GM18951 (cell line): Measurements from ENCODE around the gene IDUA.

Experiments
- POLR2A ChIP-seq: IDR thresholded peaks from 4 replicates; pipeline ENCODE4 v1.6.1; 2011; ENCODE audit warnings: mild to moderate bottlenecking; ENCODE audit not compliant: insufficient read length, insufficient read depth; ENCODE audit errors: extremely low read depth
- in situ Hi-C: fragments of 300-500 bp; cut with MboI; formaldehyde crosslinking; loops from one replicate; pipeline ENCODE4 v1.12.0; 2022; ENCODE audit warnings: low sequenced_read_pairs, mixed read lengths, inconsistent platforms; ENCODE audit not compliant: unreplicated experiment

The IDUA gene

DNA sequence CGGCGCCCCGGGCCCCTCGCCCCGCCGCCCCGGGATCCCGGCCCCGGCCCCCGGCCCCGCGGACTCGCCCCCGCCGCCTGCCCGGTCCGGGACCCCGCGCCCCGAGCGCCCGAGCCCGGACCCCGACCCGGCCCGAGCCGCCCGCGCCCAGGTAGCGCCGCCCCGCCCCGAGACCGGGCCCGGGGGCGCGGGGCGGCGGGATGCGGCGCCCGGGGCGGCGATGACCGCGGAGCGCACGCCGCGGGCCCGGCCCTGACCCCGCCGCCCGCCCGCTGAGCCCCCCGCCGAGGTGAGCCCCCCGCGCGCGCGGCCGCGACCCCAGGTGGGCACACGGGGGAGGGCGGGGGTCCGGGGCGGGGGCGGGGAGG, 24.8 kb downstream of the IDUA start:
- in situ Hi-C loops: no loop called here
- TF ChIP-seq POLR2A: no peak

GRCh38 chr4:1012034-1012739, 25.3 kb downstream of the IDUA start:
- TF ChIP-seq POLR2A: no peak
- in situ Hi-C loops: no loop called here

GRCh38 chr4:1013225-1014073, 26.6 kb downstream of the IDUA start:
- TF ChIP-seq POLR2A: no peak
- in situ Hi-C loops: no loop called here

DNA sequence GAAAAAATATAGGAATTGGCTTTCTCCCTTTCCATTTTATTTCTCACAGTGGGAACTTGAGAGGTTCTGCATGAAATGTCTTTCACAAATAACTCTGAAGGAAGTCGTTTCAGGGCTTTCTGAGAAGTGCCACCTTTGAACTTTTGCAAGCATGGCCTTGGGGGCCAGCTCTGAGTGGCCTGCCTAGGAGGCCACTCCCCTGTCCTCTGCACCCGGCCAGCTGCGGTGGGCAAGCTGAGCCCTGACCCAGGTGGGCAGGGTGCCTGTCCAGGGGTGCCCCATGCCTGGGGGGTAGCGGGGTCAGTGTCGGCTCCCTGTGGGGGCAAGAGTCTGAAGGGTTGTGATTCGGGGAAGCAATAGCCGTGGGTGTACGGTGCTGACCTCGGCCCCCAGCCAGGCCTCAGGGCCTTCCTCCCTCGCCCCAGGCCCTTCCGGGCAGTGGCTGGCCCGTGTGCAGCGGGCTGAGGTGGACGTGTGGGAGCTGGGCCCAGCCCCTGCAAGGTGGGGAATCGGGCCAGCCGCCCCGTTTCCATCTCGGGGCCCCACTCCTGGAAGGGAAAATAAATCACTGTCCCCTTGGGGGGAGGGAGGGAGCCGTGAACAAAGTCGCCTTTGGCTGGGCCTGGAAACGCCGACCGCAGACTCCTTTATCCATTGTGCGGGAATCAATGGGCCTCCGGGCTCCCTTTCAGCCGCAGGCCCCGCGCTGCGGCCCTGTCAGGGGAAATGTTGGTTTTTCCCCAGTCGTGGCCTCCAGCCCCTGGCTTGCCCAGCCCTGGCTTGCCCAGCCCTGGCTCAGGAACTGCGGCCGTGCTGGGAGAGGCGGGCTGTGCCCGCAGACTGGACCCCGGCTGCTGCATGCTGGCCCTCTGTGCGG, 27.7 kb downstream of the IDUA start:
- TF ChIP-seq POLR2A: no peak
- in situ Hi-C loops: no loop called here

DNA sequence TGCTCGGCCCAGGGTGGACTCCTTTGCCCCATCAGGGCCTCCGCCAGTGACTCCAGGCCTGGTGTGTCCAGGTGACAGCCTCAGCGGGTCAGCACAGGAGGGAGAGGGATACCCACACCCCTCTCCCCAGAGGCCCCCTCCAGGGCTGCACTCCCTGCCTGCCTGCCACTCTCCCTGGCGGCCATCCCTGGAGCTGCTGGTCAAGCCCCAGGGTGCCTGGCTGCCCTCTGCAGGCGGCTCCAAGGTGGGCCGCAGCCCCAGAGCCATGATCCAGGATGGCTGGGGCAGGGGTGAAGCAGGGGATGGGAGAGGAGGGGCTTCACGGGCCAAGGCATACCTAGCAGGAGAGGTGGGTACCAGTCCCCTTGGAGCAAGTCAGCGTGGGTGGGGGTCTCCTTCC, 28.3 kb downstream of the IDUA start:
- in situ Hi-C loops: no loop called here
- no peak for TF ChIP-seq POLR2A

DNA sequence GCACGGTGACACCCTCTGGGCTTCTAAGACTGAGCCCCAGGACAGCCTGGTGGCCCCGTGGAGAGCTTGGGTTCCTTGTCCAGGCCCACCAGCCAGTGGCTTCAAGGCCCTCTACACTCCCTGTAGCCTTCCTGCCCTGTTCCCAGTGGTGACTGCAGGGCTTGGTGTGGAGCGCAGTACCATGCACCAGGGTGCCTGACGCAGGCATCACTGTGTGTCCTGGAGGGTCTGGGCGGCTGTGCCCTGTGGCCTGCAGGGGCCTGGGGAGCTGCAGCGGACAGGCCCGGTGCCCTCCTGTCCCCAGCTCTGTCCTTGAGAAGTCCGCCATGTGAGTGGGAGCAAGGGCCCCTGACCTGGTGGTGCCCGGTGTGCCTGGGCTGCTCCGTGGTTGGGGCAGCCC, 28.9 kb downstream of the IDUA start:
- in situ Hi-C loops: no loop called here
- TF ChIP-seq POLR2A: no peak

DNA sequence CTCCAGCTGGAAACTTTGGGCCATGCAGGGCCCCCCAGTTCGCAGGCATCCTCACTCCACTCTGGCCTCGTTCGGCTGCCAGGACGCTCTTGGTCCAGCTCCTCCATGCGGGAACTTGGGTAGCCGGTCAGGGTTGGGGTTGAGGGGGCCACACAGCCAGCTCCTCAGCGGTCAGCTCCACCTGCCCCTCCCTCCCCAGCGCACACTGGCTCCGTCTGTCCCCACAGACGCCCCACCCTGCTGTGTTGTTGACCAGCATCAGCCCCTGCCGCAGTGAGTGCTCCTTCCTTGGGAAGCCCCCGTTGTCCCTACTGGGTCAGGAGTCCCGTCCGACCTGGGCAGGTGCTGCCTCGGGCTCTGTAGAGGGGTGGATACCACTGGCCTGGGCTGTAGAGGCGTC, 30.4 kb downstream of the IDUA start:
- in situ Hi-C loops: no loop called here
- TF ChIP-seq POLR2A: no peak

GRCh38 chr4:1017706-1018105, 30.9 kb downstream of the IDUA start:
- in situ Hi-C loops: no loop called here
- no peak for TF ChIP-seq POLR2A

DNA sequence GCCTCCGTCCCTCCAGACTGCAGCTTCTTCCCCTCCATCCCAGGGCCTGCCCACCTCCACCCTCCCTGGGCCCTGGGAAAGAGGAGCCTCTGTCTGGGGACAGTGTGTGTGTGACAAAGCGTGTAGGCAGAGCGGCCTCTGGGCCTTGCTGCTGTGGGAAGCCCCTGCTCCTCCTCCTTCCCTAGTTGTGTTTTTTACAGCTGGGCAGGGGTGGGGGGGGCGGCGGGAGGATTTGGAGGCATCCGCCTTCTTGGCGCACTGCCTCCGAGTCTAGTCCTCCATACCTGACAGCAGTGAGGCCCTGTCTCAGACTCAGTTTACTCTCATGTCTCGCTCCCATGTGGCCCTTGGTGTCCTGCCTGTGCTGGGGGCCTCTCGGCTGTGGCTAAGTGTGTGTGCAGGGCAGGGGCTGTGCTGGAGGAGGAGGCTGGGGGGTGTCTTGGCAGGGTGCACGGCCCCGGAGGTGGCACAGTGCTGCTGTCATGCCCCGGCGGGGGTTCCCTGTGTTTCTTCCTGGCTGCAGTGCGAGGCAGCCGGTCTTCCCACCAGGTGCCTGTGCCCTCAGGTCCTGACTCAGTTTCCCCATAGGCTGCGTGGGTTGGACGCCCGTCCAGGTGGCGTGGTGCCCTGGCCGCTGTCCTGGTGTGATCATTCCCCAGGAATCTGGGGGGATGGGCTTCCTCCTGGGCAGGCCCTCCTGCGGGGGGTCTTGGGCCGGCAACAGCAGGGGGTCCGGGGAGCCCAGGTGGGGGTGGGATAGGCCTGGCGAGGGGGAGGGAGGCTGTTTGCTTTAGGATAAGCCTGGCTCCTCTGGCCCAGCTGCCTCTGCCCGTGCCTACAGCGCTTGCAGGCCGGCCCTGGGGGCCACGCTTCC, 31.5 kb downstream of the IDUA start:
- TF ChIP-seq POLR2A: no peak
- in situ Hi-C loops: no loop called here

DNA sequence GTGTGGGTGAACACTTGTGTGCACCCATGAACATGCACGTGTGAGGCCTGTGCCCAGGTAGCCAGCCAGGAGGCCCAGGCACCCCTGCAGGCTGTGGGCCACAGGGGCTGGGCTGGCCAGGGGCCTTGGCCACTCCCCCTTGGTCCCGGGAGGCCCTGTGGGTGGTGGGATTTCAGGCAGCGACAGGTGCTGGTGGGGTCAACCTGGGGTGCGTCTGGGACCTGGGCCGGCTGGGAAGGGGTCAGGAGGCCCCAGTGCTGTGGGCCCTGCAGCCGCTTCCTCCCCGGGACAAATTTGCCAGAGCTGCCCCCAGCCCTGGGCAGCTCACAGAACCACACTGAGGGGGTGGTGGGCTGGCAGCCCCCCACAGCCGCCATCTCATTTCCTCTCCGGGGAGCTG, 32.5 kb downstream of the IDUA start:
- no peak for TF ChIP-seq POLR2A
- in situ Hi-C loops: no loop called here

DNA sequence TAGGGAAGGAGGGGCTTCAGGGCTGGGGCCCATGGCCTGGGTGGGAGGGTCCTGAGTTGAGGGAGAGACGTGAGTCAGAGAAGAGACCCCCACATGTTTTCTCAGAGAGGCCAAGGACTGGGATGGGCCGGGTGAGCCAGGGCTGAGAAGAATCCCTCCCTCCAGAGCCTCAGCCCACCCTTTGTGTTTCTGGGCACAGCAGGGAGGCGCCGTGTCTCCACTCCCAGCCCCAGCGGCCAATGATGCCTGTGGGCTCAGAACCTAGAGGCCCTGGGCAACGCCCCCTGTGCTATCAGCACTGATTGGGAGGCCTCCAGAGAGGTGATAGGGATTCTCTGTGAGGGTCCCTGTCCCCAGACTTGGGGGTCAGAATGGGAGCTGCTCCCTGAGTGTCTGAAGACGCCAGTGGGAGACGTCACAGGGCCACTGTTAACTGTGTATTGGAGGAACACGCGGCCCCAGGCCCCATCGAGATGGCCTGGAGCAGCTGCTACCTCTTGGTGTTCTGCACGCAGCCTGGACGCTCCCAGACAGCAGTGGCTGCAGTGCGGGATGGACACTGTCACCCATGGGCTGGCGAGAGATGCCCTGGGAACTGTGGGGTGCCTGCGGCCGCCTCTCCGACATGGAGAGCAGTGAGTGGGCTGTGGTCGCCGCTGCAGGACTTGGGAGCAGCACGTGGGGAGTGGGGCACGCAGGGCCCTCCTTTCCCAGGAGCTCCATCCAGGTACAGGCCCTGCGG, 33.1 kb downstream of the IDUA start:
- TF ChIP-seq POLR2A: no peak

More for the DNA sequence above, 33.1 kb downstream of the IDUA start:
- in situ Hi-C loops: no loop called here
